ACC112 (cell line): Measurements from ENCODE around the gene POFUT2.

Experiments
- H2AFZ ChIP-seq: fragments of 200-600 bp; sonication (generic); one replicate; pipeline ENCODE4 v1.6.0; 2017; ENCODE audit warnings: antibody characterized with exemption, low read length; ENCODE audit not compliant: unreplicated experiment
- H3K27ac ChIP-seq: fragments of 200-600 bp; sonication (generic); 2 replicates; pipeline ENCODE4 v1.5.1; 2014; ENCODE audit warnings: low read depth, mild to moderate bottlenecking, antibody characterized with exemption, low read length, moderate library complexity
- H3K27me3 ChIP-seq: fragments of 200-600 bp; sonication (generic); 2 replicates; pipeline ENCODE4 v1.6.1; 2014; ENCODE audit warnings: mild to moderate bottlenecking, antibody characterized with exemption, low read length, moderate library complexity, mixed read lengths; ENCODE audit not compliant: insufficient read depth
- H3K36me3 ChIP-seq: fragments of 200-600 bp; sonication (generic); 2 replicates; pipeline ENCODE4 v1.6.1; 2016; ENCODE audit warnings: mild to moderate bottlenecking, antibody characterized with exemption, low read length, moderate library complexity, mixed read lengths; ENCODE audit not compliant: insufficient read depth
- H3K4me1 ChIP-seq: fragments of 200-600 bp; sonication (generic); one replicate; pipeline ENCODE4 v1.6.1; 2016; ENCODE audit warnings: low read length, mixed read lengths; ENCODE audit not compliant: insufficient read depth, unreplicated experiment, control insufficient read depth
- H3K4me3 ChIP-seq: fragments of 200-600 bp; sonication (generic); 2 replicates; pipeline ENCODE4 v1.5.1; 2014; ENCODE audit warnings: mild to moderate bottlenecking, low read depth, low read length
- H3K79me2 ChIP-seq: fragments of 200-600 bp; sonication (generic); one replicate; pipeline ENCODE4 v1.6.0; 2016; ENCODE audit warnings: low read length; ENCODE audit not compliant: control insufficient read depth, unreplicated experiment, insufficient read depth

The POFUT2 gene

GRCh38 chr21:45217010-45217409, 70.7 kb downstream of the POFUT2 start:
- no peaks in the 10 kb centered on the region for H3K27me3 ChIP-seq

DNA sequence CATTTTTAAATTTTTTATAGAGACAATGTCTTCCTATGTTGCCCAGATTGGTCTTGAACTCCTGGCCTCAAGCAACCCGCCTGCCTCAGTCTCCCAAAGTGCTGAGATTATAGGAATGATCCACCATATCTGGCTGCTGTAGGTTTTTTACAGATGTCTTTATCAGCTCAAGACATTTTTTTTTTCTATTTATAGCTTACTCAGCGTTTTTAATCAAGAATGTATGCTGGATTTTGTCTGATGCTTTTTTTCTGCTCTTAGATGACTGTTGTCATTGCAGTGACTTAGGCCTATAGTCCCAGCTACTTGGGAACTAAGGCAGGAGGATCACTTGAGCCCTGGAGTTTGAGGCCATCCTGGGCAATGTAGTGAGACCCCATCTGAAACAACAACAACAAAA, 72.5 kb downstream of the POFUT2 start:
- no peaks in the 10 kb centered on the region for H3K79me2 ChIP-seq
- peaks cover 11% of the 10 kb centered on the region for H3K36me3 ChIP-seq
- no peak overlapping the region for H3K4me3 ChIP-seq

More at GRCh38 chr21:45217010-45217409, 70.7 kb downstream of the POFUT2 start:
- Histone ChIP-seq H3K4me3 (no peak overlapping the region), H3K79me2 (no peaks in the 10 kb centered on the region), H3K27ac (no peak overlapping the region), H2AFZ (no peak overlapping the region), H3K4me1 (no peaks in the 10 kb centered on the region), H3K36me3 (peaks cover 11% of the 10 kb centered on the region)

More for the DNA sequence above, 72.5 kb downstream of the POFUT2 start:
- H3K27ac ChIP-seq, result no peak overlapping the region
- H3K4me1 ChIP-seq, result no peaks in the 10 kb centered on the region
- H2AFZ ChIP-seq, result no peak overlapping the region
- no peaks in the 10 kb centered on the region for H3K27me3 ChIP-seq
